Astrocyte of the cerebellum (primary cell): ENCODE data around the gene MAML3.

ENCODE experiments used
- DNase-seq: peaks from one replicate; pipeline ENCODE4 v3.0.0-alpha.2; 2011; ENCODE audit warnings: low read depth
- H3K4me3 ChIP-seq: 2 replicates; pipeline ENCODE4 v1.5.1; 2011; ENCODE audit warnings: mild to moderate bottlenecking, low read depth, low read length, moderate library complexity
- CTCF ChIP-seq: IDR thresholded peaks from 2 replicates; pipeline ENCODE4 v1.5.1; 2012; ENCODE audit warnings: low read length, low read depth, moderate library complexity, mild to moderate bottlenecking; ENCODE audit errors: missing control alignments
- in situ Hi-C: cut with HindIII; loops from 2 replicates; pipeline ENCODE4 v1.10.0; 2017; ENCODE audit warnings: low sequenced_read_pairs

MAML3 gene

GRCh38 chr4:139809757-139810140, 344.2 kb downstream of the MAML3 start:
- in situ Hi-C loops = no loop called here
- no peak for DNase-seq
- H3K4me3 ChIP-seq = no peak overlapping the region
- no peak for TF ChIP-seq CTCF

GRCh38 chr4:139808808-139809756, 344.9 kb downstream of the MAML3 start:
- no peak for DNase-seq
- TF ChIP-seq CTCF = no peak
- in situ Hi-C loops = no loop called here
- no peak overlapping the region for H3K4me3 ChIP-seq

- H3K4me3 ChIP-seq = no peak overlapping the region
- no peak for TF ChIP-seq CTCF
- no peak for DNase-seq
- in situ Hi-C loops = no loop called here
Observed at GRCh38 chr4:139808381-139808807, 345.6 kb downstream of the MAML3 start.

GRCh38 chr4:139807483-139807882, 346.5 kb downstream of the MAML3 start:
- in situ Hi-C loops = no loop called here
- no peak for TF ChIP-seq CTCF
- no peak overlapping the region for H3K4me3 ChIP-seq
- DNase-seq = no peak

- in situ Hi-C loops = no loop called here
- no peak overlapping the region for H3K4me3 ChIP-seq
- TF ChIP-seq CTCF = no peak
- no peak for DNase-seq
Observed at GRCh38 chr4:139806929-139807328, 347.1 kb downstream of the MAML3 start.

GRCh38 chr4:139802931-139803330, 351.1 kb downstream of the MAML3 start:
- in situ Hi-C loops = no loop called here
- TF ChIP-seq CTCF = no peak

More at GRCh38 chr4:139802931-139803330, 351.1 kb downstream of the MAML3 start:
- no peak overlapping the region for H3K4me3 ChIP-seq
- DNase-seq = no peak
